HG03066 (cell line): ENCODE data around the gene ROBO1.

ENCODE experiments used
- ATAC-seq: cut with Tn5 transposase; IDR thresholded peaks from one replicate; pipeline ENCODE4 v1.9.1; 2021; ENCODE audit warnings: low read depth; ENCODE audit not compliant: unreplicated experiment

Gene ROBO1

GRCh38 chr3:79478620-79479019, 289.2 kb downstream of the ROBO1 start:
- no peak for ATAC-seq

DNA sequence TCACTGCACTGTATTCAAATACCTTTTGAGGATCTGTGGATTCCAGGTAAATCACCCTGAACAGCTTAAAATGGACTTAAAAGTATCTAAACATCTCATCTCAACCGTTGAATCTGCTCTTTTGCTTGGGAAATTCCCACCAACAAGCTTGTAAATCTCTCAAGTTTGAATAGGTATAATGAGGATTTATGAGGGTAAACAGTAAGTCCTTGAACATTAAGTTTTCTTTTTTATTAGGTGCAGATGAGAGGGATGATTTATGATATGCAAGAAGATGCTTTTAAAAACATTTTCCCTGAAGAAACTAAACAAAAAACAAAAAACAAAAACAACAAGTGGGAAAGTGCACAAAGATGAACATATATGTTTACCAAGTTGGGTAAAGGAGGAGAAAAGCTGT, 290.6 kb downstream of the ROBO1 start:
- no peak for ATAC-seq

DNA sequence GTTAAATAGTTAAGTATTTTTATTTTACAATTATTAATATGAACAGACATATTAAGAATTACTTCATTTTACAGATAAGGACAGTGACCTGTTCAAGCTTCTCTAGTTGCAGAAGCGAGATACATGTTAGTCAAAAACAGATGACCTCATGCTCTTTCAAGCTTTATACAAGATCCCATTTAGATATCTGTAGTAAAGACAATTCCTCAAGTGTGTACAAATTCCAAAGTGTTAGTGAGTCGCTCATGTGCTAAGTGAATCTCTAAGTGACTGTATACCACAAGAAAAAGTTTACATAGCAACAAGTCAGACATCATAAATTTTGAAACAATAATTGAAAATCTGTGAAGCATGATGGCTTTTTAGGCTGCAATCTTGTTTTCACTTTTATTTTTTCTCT, 293.8 kb downstream of the ROBO1 start:
- ATAC-seq = no peak

- no peak for ATAC-seq
These were observed 300.1 kb downstream of the ROBO1 start for GRCh38 chr3:79467721-79468120.

DNA sequence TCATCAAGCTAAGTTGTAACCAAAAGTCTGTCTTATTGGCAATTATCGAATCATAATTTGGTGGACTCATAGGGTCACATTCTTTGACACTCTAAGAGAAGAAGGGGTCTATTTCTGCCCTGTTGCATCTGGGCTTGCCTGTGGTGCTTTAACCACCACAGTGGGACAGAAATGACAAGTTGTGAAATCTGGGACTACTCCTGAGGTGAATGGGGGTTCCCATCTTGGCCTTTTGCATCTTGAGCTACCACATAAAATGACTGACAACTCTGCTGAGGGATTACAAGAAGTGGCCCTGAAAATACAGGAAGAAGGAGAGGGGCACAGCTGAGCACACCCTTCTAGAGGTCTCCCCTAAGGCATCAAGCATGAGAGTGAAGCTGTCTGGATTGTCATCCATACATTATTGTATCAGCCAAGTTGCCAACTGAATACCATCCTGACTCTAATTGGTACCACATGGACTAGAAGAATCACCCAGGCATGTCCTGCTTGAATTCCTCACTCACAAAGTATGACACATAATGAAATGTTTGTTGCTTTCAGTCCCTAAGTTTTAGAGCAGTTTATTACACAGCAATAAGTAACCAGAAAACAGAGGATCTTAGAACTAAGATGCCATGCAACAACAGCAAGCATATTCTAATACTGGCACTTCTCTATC, 306.5 kb downstream of the ROBO1 start:
- no peak for ATAC-seq

DNA sequence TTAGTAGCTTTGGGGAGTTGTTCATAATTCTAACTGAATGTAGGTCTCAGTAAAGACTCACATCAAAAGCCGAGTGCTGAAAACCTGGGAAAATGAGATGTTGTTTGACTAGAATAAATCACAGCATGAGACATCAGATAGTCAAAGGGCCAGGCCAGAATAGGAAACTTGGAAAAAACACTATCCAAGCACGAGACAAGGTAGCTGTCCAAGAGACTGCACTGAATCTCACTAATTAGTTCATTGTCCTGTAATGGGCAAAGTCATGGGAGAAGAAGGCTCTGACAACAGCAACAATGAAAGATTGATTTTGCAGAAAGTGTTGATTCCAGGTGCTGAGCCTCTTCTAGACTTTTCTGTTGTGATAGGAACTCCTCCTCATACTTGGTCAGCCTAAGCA, 314.2 kb downstream of the ROBO1 start:
- ATAC-seq = no peak

DNA sequence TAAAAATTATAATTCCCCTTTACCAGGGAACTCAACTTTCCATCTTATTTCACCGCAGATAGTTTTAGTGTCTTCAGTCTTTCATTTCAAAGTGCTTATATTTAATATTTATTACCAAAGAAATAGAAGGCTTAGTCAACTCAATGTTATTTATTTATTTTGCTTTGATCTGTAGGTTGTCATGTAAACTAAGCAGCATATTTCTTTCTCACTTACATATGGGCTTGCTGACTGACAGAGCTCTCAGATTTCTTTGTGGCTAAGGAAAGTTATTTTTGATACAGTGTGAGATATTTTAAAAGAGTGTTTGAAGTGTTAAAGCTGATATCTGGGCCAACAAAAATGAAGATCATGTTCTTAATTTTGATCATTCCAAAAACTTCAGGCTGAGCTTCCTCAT, 331.4 kb downstream of the ROBO1 start:
- ATAC-seq = no peak

DNA sequence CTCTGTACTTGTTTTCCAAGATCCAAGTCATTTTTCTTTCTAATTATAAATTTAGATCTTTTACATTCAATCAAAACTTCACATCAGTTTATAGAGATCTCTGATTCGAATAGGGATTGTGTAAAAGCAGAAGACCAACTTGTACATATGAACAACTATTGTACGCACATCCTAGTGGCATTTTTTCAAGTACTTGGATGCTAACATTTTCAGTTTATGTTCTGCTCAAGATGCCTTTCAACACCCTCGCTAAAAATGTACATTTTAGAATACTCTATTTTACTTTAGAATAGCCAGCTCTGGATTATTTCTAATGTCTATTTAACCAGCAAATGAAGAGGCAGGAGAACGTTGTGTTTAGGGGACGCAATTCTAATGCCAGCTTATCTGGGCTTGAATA, 340.7 kb downstream of the ROBO1 start:
- no peak for ATAC-seq

- no peak for ATAC-seq
These were observed 343.0 kb downstream of the ROBO1 start for GRCh38 chr3:79424811-79425210.

DNA sequence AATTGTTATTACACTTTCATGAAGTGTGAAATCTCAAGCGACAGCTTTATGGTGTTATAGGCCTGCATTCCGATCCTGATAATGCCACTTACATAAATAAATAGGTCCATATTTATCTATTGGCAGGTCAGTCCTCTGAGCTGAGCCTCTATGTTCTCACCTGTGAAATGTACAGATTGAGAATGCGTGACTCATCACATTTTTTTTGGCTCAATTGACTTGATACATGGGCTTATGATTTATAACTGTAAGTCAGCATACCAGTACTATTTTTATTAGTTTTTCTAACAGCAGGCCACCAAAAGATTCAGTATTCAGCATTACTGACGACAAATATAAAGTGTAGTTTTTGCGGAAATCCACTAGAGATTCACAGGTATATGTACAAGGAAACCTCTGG, 344.4 kb downstream of the ROBO1 start:
- no peak for ATAC-seq

GRCh38 chr3:79421273-79421672, 346.5 kb downstream of the ROBO1 start:
- no peak for ATAC-seq

DNA sequence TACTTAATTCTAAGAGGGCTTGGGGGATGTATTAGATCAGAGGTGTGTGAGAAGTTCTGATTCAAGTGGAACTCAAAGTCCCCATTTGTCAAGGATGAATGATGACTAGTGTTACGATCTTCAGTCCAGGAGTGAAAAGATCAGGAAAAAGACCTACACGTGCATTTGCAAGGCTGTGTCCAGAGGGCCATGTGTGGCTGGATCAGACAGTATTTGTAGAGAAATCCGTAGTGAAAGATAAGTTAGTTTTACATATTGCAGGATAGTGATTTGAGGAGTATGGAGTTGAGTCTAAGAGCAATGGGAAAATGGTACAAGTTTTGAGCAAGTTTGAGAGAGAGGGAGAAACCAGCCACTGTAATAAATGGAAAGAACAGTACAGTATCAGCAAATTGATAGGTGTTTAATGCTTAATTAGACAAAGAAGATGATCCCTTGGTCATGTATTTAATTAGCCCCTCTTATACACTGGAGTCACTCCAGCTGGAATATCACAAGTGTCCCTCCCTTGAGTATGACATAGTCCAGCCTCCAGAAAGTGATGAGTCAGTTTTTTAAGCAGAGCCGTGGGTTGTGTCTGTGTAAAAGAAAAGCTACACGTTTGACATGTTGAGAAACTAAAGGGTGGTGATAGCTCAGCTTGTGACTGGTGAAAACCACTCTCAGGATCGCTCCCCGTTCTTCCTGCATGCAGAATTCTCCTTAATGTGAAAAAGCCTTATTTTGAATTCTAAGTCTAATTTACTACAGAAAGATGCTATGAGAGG, 348.8 kb downstream of the ROBO1 start:
- no peak for ATAC-seq

DNA sequence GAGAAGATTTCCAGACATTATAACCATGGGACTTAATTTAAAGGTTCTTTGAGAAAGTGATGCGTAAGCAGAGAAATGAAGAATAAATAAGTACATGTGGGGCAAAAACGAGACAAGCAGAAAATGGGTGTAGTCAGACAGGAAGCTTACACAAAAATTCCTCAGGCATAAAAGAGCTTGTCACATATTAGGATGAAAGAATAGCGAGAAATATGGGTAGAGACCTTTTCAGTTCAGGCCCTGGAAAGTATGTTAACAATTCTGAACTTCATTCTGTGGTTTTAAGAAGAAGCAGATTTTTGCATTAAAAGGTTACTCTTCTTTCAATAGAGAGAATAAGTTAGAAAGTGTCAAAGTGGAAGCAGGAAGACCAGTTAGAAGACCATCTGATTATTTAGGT, 352.4 kb downstream of the ROBO1 start:
- ATAC-seq = no peak

- ATAC-seq = no peak
These were observed 353.0 kb downstream of the ROBO1 start for GRCh38 chr3:79414806-79415205.

- no peak for ATAC-seq
These were observed 353.8 kb downstream of the ROBO1 start for GRCh38 chr3:79414035-79414434.

- no peak for ATAC-seq
These were observed 355.3 kb downstream of the ROBO1 start for GRCh38 chr3:79412537-79412936.

- no peak for ATAC-seq
These were observed 357.2 kb downstream of the ROBO1 start for GRCh38 chr3:79410617-79411016.

- no peak for ATAC-seq
These were observed 357.7 kb downstream of the ROBO1 start for GRCh38 chr3:79410136-79410535.

DNA sequence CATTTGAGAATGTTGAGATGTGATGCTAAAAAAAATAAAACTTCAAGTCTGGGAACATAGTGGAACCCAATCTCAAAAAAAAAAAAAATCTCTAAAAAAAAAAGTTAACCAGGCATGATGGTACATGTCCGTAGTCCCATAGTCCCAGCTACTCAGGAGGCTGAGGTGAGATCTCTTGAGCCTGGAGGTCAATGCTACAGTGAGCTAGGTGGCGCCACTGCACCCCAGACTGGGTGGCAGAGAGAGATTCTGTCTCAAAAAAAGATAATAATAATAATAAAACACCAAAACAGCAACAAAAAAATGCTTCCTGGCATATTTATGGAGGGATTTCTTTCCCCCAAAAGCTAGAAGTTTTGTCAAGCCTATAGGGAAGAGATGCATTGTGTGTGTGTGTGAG, 361.6 kb downstream of the ROBO1 start:
- ATAC-seq = no peak

DNA sequence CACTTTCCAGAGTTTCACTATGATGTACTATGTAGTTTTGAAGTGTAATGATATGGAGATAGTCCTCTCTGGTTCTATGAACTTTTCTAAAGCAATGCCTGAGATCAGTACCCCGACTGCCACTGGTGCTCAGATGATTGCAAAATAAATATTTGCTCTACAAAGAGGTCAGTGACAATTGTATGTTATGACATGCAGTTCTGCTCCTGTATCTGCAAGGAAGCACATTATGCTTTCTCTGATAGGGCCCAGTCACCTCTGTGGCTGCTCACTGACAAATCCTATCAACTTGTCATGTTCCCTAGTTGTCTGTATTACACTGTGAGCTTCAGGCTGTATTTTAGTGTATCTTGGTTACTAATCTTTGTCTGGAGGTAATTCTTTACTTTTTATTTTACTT, 362.6 kb downstream of the ROBO1 start:
- no peak for ATAC-seq

DNA sequence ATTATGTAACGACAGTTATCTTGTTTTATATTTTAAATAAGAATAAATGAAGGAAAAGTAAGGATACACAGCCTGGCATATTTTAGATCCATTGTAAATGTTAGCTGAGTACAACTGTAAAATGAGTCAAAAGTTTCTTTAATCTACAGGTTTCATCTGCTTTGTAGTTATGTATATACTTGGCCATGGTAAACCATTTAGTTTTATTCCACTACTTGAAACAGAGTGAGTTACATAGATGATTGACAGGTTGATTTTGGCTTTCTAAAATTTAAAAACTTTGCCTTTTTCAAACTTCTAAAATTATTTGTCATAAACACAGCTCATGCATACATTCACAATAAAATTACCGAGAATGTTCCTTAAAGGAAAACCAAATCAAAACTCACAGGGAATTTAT, 371.2 kb downstream of the ROBO1 start:
- ATAC-seq = no peak

DNA sequence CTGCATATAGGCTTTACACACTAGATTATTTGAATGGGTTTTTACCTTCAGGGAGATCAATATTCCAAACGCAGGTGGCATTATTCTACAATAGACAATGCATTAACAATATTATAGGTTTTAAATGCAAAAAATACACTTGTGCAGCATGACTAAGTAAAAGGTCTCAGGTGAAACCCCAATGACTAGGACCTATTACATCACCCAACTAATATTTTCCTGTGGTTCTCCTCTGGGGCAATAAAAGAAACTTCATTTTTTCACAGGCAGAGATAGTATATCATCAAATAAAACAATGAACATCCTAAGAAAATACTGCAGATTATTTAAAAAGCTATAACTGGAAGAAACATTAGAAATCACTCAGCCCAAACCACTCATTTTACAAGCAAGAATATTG, 375.3 kb downstream of the ROBO1 start:
- no peak for ATAC-seq
